Esophagus squamous epithelium (tissue), 5 donors: ENCODE results near the gene HACL1. TPM values are rescaled to one million over a fixed set of nuclear protein-coding genes. Genes with fewer than 3 reads are reported as not detected.
"Not testable (repeated sequence)": the region's sequence is repeated elsewhere in the genome, so short reads cannot be mapped to it uniquely, and the experiment has no call there.

Experiments
- DNase-seq: peaks from one replicate; lab custom pipeline; 2025; lab: John Stamatoyannopoulos, UW
- H3K27ac ChIP-seq, 4 donors: fragments of 200-600 bp; sonication (generic); one replicate each; pipeline ENCODE4 v1.5.1; 2016 to 2019; ENCODE audit warnings: mild to moderate bottlenecking in 1 of 4
- H3K27me3 ChIP-seq, 4 donors: fragments of 200-600 bp; sonication (generic); 1 replicate in 3 of 4; 2 replicates in 1 of 4; pipeline versions ENCODE4 v1.5.1 to v1.6.0; 2017 to 2021; ENCODE audit warnings: antibody characterized with exemption in 1 of 4
- H3K36me3 ChIP-seq, 3 donors: fragments of 200-600 bp; sonication (generic); one replicate each; pipeline ENCODE4 v1.5.1; 2016 to 2019
- H3K4me1 ChIP-seq, 3 donors: fragments of 200-600 bp; sonication (generic); one replicate each; pipeline ENCODE4 v1.5.1; 2017 to 2019
- H3K4me3 ChIP-seq, 4 donors: fragments of 200-600 bp; sonication (generic); 1 replicate in 3 of 4; 2 replicates in 1 of 4; pipeline ENCODE4 v1.5.1; 2016 to 2019; ENCODE audit warnings: mild to moderate bottlenecking in 2 of 4, moderate library complexity in 1 of 4
- H3K9me3 ChIP-seq, 3 donors: fragments of 200-600 bp; sonication (generic); one replicate each; pipeline ENCODE4 v1.5.1; 2016 to 2019
- CTCF ChIP-seq, 6 experiments: fragments of 450-650 bp in 4 of 6; fragments of 200-600 bp in 2 of 6; sonication (generic) in 2 of 6; IDR thresholded peaks; one replicate each; pipeline ENCODE4 v1.5.1; 2016 to 2019; ENCODE audit warnings: antibody characterized with exemption in 6 of 6, mild to moderate bottlenecking in 4 of 6, moderate library complexity in 4 of 6
- POLR2A ChIP-seq, 4 donors: fragments of 450-650 bp; IDR thresholded peaks; one replicate each; pipeline ENCODE4 v1.6.1; 2017; ENCODE audit warnings: antibody characterized with exemption in 4 of 4, mild to moderate bottlenecking in 4 of 4, moderate library complexity in 3 of 4
- WGBS, 2 donors: methylation state at CpG; one replicate each; pipeline ENCODE4 v1.1.5; 2018; 5-methylcytosine and 5-hydroxymethylcytosine counted together
- intact Hi-C: fragments of 100-400 bp; cut with DNase I; formaldehyde crosslinking; loops from one replicate; pipeline ENCODE4 v1.15.0; 2022
- total RNA-seq, 4 donors: library from RNA; depleted of rRNA; stranded (reverse); fragments of >200 nt; gene quantifications; one replicate each; pipeline ENCODE4 v1.1.0, GENCODE V29; 2016
- donor health status: DM: yes; HTN: yes; CAD: no.

HACL1 gene
- total RNA-seq, 4 donors from 2014 or later, result 3.3 to 22.3 (median 9.4) TPM

DNA sequence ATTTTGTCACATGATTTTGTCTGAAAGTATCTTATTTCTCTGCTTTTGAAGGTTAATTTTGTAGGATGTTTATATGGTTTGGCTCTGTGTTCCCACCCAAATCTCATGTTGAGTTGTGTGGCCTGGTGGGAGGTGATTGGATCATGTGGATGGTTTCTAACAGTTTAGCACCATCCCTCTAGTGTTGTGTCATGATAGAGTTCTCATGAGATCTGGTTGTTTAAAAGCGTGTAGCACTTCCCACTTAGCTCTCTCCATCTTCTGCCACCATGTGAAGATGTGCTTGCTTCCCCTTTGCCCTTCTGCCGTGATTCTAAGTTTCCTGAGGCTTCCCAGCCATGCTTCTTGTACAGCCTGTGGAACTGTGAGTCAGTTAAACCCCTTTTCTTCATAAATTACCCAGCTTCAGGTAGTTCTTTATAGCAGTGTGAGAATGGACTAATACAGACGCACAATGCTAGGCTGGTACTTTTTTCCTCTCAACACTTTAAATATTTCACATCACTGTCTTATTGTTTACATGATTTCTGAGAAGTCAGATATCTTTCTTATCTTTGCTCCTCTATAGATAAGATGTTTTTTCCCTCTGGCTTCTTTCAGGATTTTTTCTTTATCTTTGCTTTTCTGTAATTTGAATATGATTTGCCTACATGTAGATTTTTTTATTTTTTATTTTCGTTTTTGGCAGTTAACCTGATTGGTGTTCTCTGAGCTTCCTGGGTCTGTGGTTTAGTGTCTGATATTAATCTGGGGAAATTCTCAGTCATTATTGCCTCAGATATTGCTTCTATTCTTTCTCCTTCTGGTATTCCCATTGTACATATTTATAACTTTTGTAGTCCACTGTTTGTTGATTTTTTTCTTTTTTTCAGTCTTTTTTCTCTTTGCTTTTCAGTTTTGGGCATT, 22.4 kb upstream of the HACL1 start:
- Histone ChIP-seq H3K4me1 (no peaks in the 10 kb centered on the region), H3K27me3 (no peaks in the 10 kb centered on the region), H3K9me3 (peaks cover 0 to 20% (median 0%) of the 10 kb centered on the region in 3 donors), H3K27ac (no peak overlapping the region), H3K36me3 (peaks cover 0 to 11% (median 0%) of the 10 kb centered on the region in 3 donors), H3K4me3 (no peak overlapping the region)
- DNase-seq, result no peak
- WGBS, 2 donors, result 66 to 69% methylated on average over 4 of the region's 4 CpGs
- intact Hi-C loops, result no loop called here
- TF ChIP-seq CTCF (IDR thresholded peaks at IDR 0.05) (no peak), POLR2A (IDR thresholded peaks at IDR 0.05) (no peak)

GRCh38 chr3:15619659-15620464, 18.5 kb upstream of the HACL1 start:
- H3K4me1 ChIP-seq, DNase-seq, intact Hi-C loops, H3K27me3 ChIP-seq, H3K4me3 ChIP-seq, H3K27ac ChIP-seq: not testable (repeated sequence)
- H3K36me3 ChIP-seq, result peaks cover 0 to 11% (median 0%) of the 10 kb centered on the region in 3 donors
- peaks cover 0 to 20% (median 0%) of the 10 kb centered on the region in 3 donors for H3K9me3 ChIP-seq
- 90 to 92% methylated on average over 8 of the region's 8 CpGs for WGBS, 2 donors

DNA sequence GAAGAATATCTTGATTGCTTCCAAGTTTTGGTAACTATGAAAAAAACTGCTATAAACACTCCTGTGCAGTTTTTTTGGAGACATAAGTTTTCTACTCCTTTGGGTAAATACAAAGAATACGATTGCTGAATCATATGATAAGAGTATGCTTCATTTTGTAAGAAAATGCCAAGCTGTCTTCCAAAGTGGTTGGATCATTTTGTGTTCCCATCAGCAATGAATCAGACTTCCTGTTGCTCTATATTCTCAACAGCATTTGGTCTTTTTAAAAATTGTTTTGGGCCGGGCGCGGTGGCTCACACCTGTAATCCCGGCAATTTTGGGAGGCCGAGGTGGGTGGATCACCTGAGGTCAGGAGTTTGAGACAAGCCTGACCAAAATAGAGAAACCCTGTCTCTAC, 14.7 kb upstream of the HACL1 start:
- Histone ChIP-seq H3K4me3 (no peak overlapping the region), H3K36me3 (peaks cover 0 to 5% (median 0%) of the 10 kb centered on the region in 3 donors), H3K27me3 (no peaks in the 10 kb centered on the region), H3K9me3 (peaks cover 0 to 18% (median 0%) of the 10 kb centered on the region in 3 donors), H3K27ac (no peak overlapping the region), H3K4me1 (peaks cover 0 to 16% (median 0%) of the 10 kb centered on the region in 3 donors)
- intact Hi-C loops, result no loop called here
- no peak for TF ChIP-seq POLR2A (IDR thresholded peaks at IDR 0.05)
- TF ChIP-seq CTCF (IDR thresholded peaks at IDR 0.05), result no peak
- 79 to 88% methylated on average over 5 to 6 of the region's 6 CpGs for WGBS, 2 donors
- no peak for DNase-seq

GRCh38 chr3:15614958-15615357, 13.6 kb upstream of the HACL1 start:
- intact Hi-C loops, result no loop called here
- H3K27me3 ChIP-seq, result no peaks in the 10 kb centered on the region
- no peaks in the 10 kb centered on the region for H3K36me3 ChIP-seq
- no peak overlapping the region for H3K27ac ChIP-seq
- H3K4me1 ChIP-seq, result peaks cover 0 to 16% (median 0%) of the 10 kb centered on the region in 3 donors
- H3K4me3 ChIP-seq, result no peak overlapping the region
- H3K9me3 ChIP-seq, result peaks cover 0 to 7% (median 0%) of the 10 kb centered on the region in 3 donors
- no peak for DNase-seq
- TF ChIP-seq POLR2A (IDR thresholded peaks at IDR 0.05) (no peak), CTCF (IDR thresholded peaks at IDR 0.05) (no peak)
- 79 to 88% methylated on average over 1 of the region's 1 CpG for WGBS, 2 donors

- Histone ChIP-seq H3K27ac (no peak overlapping the region), H3K36me3 (no peaks in the 10 kb centered on the region), H3K9me3 (no peaks in the 10 kb centered on the region), H3K4me3 (no peak overlapping the region), H3K4me1 (peaks cover 0 to 31% (median 0%) of the 10 kb centered on the region in 3 donors), H3K27me3 (no peaks in the 10 kb centered on the region)
- 21 to 56% methylated on average over 1 of the region's 1 CpG for WGBS, 2 donors
- no peak for DNase-seq
- intact Hi-C loops, result no loop called here
- TF ChIP-seq POLR2A (IDR thresholded peaks at IDR 0.05) (no peak), CTCF (IDR thresholded peaks at IDR 0.05) (no peak)
Observed at GRCh38 chr3:15612001-15612400, 10.6 kb upstream of the HACL1 start.
